ENCODE data around the gene INPP4A. TPM values are rescaled to one million over a fixed set of nuclear protein-coding genes. Genes with fewer than 3 reads are reported as not detected.

The INPP4A gene
- total and polyA plus RNA-seq, 9 of the 15 experiments (the other 6 are each of a cell fraction or from before 2014, with no cell fraction given): 1.8 to 15.7 (median 8.3) TPM

DNA sequence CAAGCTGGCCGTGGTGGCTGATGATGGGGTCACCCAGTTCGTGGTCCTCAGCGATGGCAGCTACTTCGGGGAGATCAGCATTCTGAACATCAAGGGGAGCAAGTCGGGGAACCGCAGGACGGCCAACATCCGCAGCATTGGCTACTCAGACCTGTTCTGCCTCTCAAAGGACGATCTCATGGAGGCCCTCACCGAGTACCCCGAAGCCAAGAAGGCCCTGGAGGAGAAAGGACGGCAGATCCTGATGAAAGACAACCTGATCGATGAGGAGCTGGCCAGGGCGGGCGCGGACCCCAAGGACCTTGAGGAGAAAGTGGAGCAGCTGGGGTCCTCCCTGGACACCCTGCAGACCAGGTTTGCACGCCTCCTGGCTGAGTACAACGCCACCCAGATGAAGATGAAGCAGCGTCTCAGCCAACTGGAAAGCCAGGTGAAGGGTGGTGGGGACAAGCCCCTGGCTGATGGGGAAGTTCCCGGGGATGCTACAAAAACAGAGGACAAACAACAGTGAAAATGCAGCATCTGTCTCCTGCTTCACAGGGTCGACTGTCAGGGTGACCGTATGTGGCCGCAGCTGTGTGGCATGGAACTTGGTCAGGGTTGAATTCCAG is 47.8 kb upstream of the INPP4A start (continued):
- TF ChIP-seq NR4A1 (CRISPR knock-in tag; IDR thresholded peaks at IDR 0.05): no peak
- TF ChIP-seq NR4A1 (tag; IDR thresholded peaks at IDR 0.05): no peak
- no peak for TF ChIP-seq RBFOX2 (IDR thresholded peaks at IDR 0.05; ENCODE audit: low read depth, low read length)
- TF ChIP-seq CXXC5 (CRISPR knock-in tag; IDR thresholded peaks at IDR 0.05): no peak
- TF ChIP-seq POLR3A (IDR thresholded peaks at IDR 0.05; ENCODE audit: borderline replicate concordance, extremely low read depth, insufficient read depth, insufficient read length): no peak
- TF ChIP-seq MEF2D (tag; conservative IDR thresholded peaks at IDR 0.05; ENCODE audit: low read depth): no peak
- TF ChIP-seq GATAD2A (IDR thresholded peaks at IDR 0.05): no peak
- TF ChIP-seq, protein P1, sequence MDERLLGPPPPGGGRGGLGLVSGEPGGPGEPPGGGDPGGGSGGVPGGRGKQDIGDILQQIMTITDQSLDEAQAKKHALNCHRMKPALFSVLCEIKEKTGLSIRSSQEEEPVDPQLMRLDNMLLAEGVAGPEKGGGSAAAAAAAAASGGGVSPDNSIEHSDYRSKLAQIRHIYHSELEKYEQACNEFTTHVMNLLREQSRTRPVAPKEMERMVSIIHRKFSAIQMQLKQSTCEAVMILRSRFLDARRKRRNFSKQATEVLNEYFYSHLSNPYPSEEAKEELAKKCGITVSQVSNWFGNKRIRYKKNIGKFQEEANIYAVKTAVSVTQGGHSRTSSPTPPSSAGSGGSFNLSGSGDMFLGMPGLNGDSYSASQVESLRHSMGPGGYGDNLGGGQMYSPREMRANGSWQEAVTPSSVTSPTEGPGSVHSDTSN (CRISPR knock-in tag; IDR thresholded peaks at IDR 0.05; ENCODE audit: low read depth): no peak
- TF ChIP-seq, protein P1 (tag; conservative IDR thresholded peaks at IDR 0.05; ENCODE audit: low read depth): no peak
- no peak for TF ChIP-seq ZNF830 (CRISPR knock-in tag; IDR thresholded peaks at IDR 0.05)
- TF ChIP-seq, protein P2, sequence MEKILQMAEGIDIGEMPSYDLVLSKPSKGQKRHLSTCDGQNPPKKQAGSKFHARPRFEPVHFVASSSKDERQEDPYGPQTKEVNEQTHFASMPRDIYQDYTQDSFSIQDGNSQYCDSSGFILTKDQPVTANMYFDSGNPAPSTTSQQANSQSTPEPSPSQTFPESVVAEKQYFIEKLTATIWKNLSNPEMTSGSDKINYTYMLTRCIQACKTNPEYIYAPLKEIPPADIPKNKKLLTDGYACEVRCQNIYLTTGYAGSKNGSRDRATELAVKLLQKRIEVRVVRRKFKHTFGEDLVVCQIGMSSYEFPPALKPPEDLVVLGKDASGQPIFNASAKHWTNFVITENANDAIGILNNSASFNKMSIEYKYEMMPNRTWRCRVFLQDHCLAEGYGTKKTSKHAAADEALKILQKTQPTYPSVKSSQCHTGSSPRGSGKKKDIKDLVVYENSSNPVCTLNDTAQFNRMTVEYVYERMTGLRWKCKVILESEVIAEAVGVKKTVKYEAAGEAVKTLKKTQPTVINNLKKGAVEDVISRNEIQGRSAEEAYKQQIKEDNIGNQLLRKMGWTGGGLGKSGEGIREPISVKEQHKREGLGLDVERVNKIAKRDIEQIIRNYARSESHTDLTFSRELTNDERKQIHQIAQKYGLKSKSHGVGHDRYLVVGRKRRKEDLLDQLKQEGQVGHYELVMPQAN (IDR thresholded peaks at IDR 0.05; ENCODE audit: borderline replicate concordance): no peak
- TF ChIP-seq, protein P3, sequence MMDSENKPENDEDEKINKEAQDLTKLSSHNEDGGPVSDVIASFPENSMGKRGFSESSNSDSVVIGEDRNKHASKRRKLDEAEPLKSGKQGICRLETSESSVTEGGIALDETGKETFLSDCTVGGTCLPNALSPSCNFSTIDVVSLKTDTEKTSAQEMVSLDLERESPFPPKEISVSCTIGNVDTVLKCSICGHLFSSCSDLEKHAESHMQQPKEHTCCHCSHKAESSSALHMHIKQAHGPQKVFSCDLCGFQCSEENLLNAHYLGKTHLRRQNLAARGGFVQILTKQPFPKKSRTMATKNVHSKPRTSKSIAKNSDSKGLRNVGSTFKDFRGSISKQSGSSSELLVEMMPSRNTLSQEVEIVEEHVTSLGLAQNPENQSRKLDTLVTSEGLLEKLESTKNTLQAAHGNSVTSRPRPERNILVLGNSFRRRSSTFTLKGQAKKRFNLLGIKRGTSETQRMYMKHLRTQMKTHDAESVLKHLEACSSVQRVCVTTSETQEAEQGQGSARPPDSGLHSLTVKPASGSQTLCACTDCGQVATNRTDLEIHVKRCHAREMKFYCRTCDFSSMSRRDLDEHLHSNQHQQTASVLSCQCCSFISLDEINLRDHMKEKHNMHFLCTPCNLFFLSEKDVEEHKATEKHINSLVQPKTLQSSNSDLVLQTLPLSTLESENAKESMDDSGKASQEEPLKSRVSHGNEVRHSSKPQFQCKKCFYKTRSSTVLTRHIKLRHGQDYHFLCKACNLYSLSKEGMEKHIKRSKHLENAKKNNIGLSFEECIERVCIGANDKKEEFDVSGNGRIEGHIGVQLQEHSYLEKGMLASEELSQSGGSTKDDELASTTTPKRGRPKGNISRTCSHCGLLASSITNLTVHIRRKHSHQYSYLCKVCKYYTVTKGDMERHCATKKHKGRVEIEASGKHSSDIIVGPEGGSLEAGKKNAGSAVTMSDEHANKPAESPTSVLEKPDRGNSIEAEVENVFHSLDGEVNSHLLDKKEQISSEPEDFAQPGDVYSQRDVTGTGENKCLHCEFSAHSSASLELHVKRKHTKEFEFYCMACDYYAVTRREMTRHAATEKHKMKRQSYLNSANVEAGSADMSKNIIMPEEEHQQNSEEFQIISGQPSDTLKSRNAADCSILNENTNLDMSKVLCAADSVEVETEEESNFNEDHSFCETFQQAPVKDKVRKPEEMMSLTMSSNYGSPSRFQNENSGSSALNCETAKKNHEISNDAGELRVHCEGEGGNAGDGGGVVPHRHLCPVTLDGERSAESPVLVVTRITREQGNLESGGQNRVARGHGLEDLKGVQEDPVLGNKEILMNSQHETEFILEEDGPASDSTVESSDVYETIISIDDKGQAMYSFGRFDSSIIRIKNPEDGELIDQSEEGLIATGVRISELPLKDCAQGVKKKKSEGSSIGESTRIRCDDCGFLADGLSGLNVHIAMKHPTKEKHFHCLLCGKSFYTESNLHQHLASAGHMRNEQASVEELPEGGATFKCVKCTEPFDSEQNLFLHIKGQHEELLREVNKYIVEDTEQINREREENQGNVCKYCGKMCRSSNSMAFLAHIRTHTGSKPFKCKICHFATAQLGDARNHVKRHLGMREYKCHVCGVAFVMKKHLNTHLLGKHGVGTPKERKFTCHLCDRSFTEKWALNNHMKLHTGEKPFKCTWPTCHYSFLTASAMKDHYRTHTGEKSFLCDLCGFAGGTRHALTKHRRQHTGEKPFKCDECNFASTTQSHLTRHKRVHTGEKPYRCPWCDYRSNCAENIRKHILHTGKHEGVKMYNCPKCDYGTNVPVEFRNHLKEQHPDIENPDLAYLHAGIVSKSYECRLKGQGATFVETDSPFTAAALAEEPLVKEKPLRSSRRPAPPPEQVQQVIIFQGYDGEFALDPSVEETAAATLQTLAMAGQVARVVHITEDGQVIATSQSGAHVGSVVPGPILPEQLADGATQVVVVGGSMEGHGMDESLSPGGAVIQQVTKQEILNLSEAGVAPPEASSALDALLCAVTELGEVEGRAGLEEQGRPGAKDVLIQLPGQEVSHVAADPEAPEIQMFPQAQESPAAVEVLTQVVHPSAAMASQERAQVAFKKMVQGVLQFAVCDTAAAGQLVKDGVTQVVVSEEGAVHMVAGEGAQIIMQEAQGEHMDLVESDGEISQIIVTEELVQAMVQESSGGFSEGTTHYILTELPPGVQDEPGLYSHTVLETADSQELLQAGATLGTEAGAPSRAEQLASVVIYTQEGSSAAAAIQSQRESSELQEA (IDR thresholded peaks at IDR 0.05; ENCODE audit: low read depth): no peak
- no peak for TF ChIP-seq NCOA6 (IDR thresholded peaks at IDR 0.05)
